Measurements from ENCODE around the gene TTC3. TPM values are rescaled to one million over a fixed set of nuclear protein-coding genes. Genes with fewer than 3 reads are reported as not detected.

The TTC3 gene
- total RNA-seq, 1 experiment from 2014 or later: 68.0 TPM

DNA sequence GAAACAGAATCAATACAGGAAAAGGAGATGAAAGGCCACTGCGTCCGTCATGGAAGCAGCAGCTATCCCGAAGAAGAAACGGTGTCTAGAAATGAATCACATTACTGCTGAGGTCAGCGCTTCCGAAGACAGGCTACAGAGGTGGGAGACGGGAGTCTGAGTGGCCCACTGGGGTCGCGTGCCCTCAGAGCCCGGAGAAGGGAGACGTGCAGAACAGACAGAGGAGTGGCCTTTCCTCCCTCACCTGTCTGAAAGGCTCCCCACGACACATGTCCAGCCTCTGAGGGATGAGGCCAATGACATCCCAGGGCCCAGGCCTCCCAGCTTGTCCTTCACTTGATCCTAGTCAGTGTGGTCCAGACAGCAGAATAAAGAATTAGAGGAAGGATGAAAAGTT is 158.2 kb downstream of the TTC3 start:
- H3K27me3 Mint-ChIP-seq (ENCODE audit: unreplicated experiment): no peaks in the 10 kb centered on the region
- CTCF ChIA-PET: no interaction called here
- TF ChIP-seq CTCF (IDR thresholded peaks at IDR 0.05; ENCODE audit: unreplicated experiment): no peak
- no peak overlapping the region for H3K27ac Mint-ChIP-seq (ENCODE audit: unreplicated experiment)
- H3K4me3 Mint-ChIP-seq (ENCODE audit: low read depth, unreplicated experiment): no peak overlapping the region
- intact Hi-C loops (cut with micrococcal nuclease; ENCODE audit: unreplicated experiment): no loop called here
- DNase-seq: no peak
- H3K36me3 Mint-ChIP-seq (ENCODE audit: insufficient read depth, unreplicated experiment): peaks cover 14% of the 10 kb centered on the region
- BruUV-seq (replicated peaks): no TSS peak
- no peaks in the 10 kb centered on the region for H3K4me1 Mint-ChIP-seq (ENCODE audit: low read depth, unreplicated experiment)
- no peaks in the 10 kb centered on the region for H3K9me3 Mint-ChIP-seq (ENCODE audit: low read depth, unreplicated experiment)

GRCh38 chr21:37231671-37232070 is 158.6 kb downstream of the TTC3 start:
- Mint-ChIP-seq H3K4me3 (ENCODE audit: low read depth, unreplicated experiment) (no peak overlapping the region), H3K4me1 (ENCODE audit: low read depth, unreplicated experiment) (no peaks in the 10 kb centered on the region), H3K36me3 (ENCODE audit: insufficient read depth, unreplicated experiment) (peaks cover 14% of the 10 kb centered on the region), H3K27ac (ENCODE audit: unreplicated experiment) (no peak overlapping the region), H3K27me3 (ENCODE audit: unreplicated experiment) (no peaks in the 10 kb centered on the region), H3K9me3 (ENCODE audit: low read depth, unreplicated experiment) (no peaks in the 10 kb centered on the region)
- TF ChIP-seq CTCF (IDR thresholded peaks at IDR 0.05; ENCODE audit: unreplicated experiment): no peak
- no TSS peak for BruUV-seq (replicated peaks)
- CTCF ChIA-PET: no interaction called here
- no peak for DNase-seq
- intact Hi-C loops (cut with micrococcal nuclease; ENCODE audit: unreplicated experiment): no loop called here

DNA sequence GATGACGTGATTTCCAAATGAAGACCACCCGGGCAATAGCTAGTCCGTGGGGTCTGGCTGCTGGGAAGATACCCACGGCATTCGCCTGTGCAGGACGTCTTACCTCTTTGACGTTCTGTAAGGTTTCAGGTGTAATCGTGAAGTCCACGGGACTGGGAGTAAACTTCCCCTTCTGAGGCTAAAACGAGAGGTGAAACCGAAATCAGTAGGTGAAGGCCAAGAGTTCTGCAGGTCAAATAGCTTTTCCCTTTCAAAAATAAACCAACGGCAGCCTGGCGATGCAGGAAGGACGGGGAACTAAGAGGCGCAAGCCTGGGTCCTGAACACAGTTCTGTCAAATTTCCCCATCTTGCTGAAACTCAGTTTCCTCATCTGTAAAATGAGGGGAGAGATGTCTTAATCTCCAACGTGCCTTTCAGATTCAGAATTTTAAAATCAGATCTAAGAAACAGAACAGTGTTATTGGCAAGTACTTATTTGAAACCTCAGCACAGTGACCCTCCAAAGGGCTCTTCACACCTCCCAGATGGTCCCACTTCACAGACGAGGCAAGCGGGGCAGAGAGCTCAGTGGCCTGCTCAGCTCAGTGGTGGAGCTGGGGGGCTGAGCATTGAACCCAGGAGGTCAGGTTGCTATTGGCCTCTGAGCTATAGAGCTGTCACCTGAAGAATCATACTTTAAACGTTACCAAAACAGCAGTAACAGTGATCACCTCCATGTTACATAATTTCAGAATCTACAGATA is 159.4 kb downstream of the TTC3 start:
- BruUV-seq (replicated peaks): no TSS peak

GRCh38 chr21:37233551-37234146 is 160.6 kb downstream of the TTC3 start:
- no peaks in the 10 kb centered on the region for H3K9me3 Mint-ChIP-seq (ENCODE audit: low read depth, unreplicated experiment)
- CTCF ChIA-PET: no interaction called here

More for the DNA sequence above, 159.4 kb downstream of the TTC3 start:
- CTCF ChIA-PET: no interaction called here
- H3K36me3 Mint-ChIP-seq (ENCODE audit: insufficient read depth, unreplicated experiment): peaks cover 14% of the 10 kb centered on the region
- H3K27ac Mint-ChIP-seq (ENCODE audit: unreplicated experiment): no peak overlapping the region
- no peak for TF ChIP-seq CTCF (IDR thresholded peaks at IDR 0.05; ENCODE audit: unreplicated experiment)
- H3K4me1 Mint-ChIP-seq (ENCODE audit: low read depth, unreplicated experiment): no peaks in the 10 kb centered on the region
- no peak for DNase-seq
- H3K9me3 Mint-ChIP-seq (ENCODE audit: low read depth, unreplicated experiment): no peaks in the 10 kb centered on the region
- intact Hi-C loops (cut with micrococcal nuclease; ENCODE audit: unreplicated experiment): no loop called here
- H3K4me3 Mint-ChIP-seq (ENCODE audit: low read depth, unreplicated experiment): no peak overlapping the region
- no peaks in the 10 kb centered on the region for H3K27me3 Mint-ChIP-seq (ENCODE audit: unreplicated experiment)

More at GRCh38 chr21:37233551-37234146, 160.6 kb downstream of the TTC3 start:
- TF ChIP-seq CTCF (IDR thresholded peaks at IDR 0.05; ENCODE audit: unreplicated experiment): no peak
- peaks cover 14% of the 10 kb centered on the region for H3K36me3 Mint-ChIP-seq (ENCODE audit: insufficient read depth, unreplicated experiment)
- no peak for DNase-seq
- intact Hi-C loops (cut with micrococcal nuclease; ENCODE audit: unreplicated experiment): no loop called here
- no TSS peak for BruUV-seq (replicated peaks)
- H3K4me1 Mint-ChIP-seq (ENCODE audit: low read depth, unreplicated experiment): no peaks in the 10 kb centered on the region
- no peaks in the 10 kb centered on the region for H3K27me3 Mint-ChIP-seq (ENCODE audit: unreplicated experiment)
- no peak overlapping the region for H3K27ac Mint-ChIP-seq (ENCODE audit: unreplicated experiment)
- H3K4me3 Mint-ChIP-seq (ENCODE audit: low read depth, unreplicated experiment): no peak overlapping the region
